GM21825 (cell line): ENCODE measurements around the gene PLPP1.

ENCODE experiments used
- ATAC-seq: cut with Tn5 transposase; IDR thresholded peaks from one replicate; pipeline ENCODE4 v1.9.1; 2021; ENCODE audit warnings: mild to moderate bottlenecking, moderate library complexity; ENCODE audit not compliant: unreplicated experiment

Gene PLPP1

GRCh38 chr5:55451976-55452375 lies 82.8 kb downstream of the PLPP1 start:
- no peak for ATAC-seq

GRCh38 chr5:55450050-55450765 lies 84.6 kb downstream of the PLPP1 start:
- ATAC-seq: no peak

- no peak for ATAC-seq
Observed at GRCh38 chr5:55446640-55447351, 88.0 kb downstream of the PLPP1 start.

- no peak for ATAC-seq
Observed at GRCh38 chr5:55445791-55446190, 89.0 kb downstream of the PLPP1 start.

- ATAC-seq: no peak
Observed at GRCh38 chr5:55441954-55442353, 92.8 kb downstream of the PLPP1 start.

- ATAC-seq: no peak
Observed at GRCh38 chr5:55441107-55441771, 93.5 kb downstream of the PLPP1 start.

- no peak for ATAC-seq
Observed at GRCh38 chr5:55440188-55440646, 94.5 kb downstream of the PLPP1 start.

- no peak for ATAC-seq
Observed at GRCh38 chr5:55438998-55439397, 95.8 kb downstream of the PLPP1 start.

GRCh38 chr5:55437859-55438206 lies 96.9 kb downstream of the PLPP1 start:
- ATAC-seq: no peak

GRCh38 chr5:55437452-55437851 lies 97.3 kb downstream of the PLPP1 start:
- no peak for ATAC-seq

- no peak for ATAC-seq
Observed at GRCh38 chr5:55432549-55432948, 102.2 kb downstream of the PLPP1 start.

- no peak for ATAC-seq
Observed at GRCh38 chr5:55429613-55430253, 105.0 kb downstream of the PLPP1 start.

GRCh38 chr5:55429221-55429612 lies 105.5 kb downstream of the PLPP1 start:
- ATAC-seq: no peak

- no peak for ATAC-seq
Observed at GRCh38 chr5:55427157-55427556, 107.6 kb downstream of the PLPP1 start.

GRCh38 chr5:55426455-55426854 lies 108.3 kb downstream of the PLPP1 start:
- ATAC-seq: no peak

GRCh38 chr5:55421074-55421529 lies 113.7 kb downstream of the PLPP1 start:
- ATAC-seq: peak; percentile 96

- no peak for ATAC-seq
Observed at GRCh38 chr5:55418994-55419968, 115.5 kb downstream of the PLPP1 start.

GRCh38 chr5:55416306-55416705 lies 118.5 kb downstream of the PLPP1 start:
- no peak for ATAC-seq

GRCh38 chr5:55415071-55415470 lies 119.7 kb downstream of the PLPP1 start:
- no peak for ATAC-seq

GRCh38 chr5:55413644-55414043 lies 121.1 kb downstream of the PLPP1 start:
- no peak for ATAC-seq
